Measurements from ENCODE around the gene CEP135.

The CEP135 gene

GRCh38 chr4:56051029-56051709, 102.4 kb downstream of the CEP135 start:
- no peak for DNase-seq (ENCODE audit: low read depth)
- no peak overlapping the region for H3K4me3 ChIP-seq (ENCODE audit: low read depth, low read length)
- TF ChIP-seq, protein P1, sequence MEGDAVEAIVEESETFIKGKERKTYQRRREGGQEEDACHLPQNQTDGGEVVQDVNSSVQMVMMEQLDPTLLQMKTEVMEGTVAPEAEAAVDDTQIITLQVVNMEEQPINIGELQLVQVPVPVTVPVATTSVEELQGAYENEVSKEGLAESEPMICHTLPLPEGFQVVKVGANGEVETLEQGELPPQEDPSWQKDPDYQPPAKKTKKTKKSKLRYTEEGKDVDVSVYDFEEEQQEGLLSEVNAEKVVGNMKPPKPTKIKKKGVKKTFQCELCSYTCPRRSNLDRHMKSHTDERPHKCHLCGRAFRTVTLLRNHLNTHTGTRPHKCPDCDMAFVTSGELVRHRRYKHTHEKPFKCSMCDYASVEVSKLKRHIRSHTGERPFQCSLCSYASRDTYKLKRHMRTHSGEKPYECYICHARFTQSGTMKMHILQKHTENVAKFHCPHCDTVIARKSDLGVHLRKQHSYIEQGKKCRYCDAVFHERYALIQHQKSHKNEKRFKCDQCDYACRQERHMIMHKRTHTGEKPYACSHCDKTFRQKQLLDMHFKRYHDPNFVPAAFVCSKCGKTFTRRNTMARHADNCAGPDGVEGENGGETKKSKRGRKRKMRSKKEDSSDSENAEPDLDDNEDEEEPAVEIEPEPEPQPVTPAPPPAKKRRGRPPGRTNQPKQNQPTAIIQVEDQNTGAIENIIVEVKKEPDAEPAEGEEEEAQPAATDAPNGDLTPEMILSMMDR (IDR thresholded peaks at IDR 0.05; ENCODE audit: low read depth, low read length, missing control alignments): no peak

- H3K4me3 ChIP-seq (ENCODE audit: low read depth, low read length): no peak overlapping the region
- DNase-seq (ENCODE audit: low read depth): no peak
- TF ChIP-seq, protein P1 (IDR thresholded peaks at IDR 0.05; ENCODE audit: low read depth, low read length, missing control alignments): no peak
These were observed 102.9 kb downstream of the CEP135 start for GRCh38 chr4:56051710-56052075.

GRCh38 chr4:56052481-56052880, 103.7 kb downstream of the CEP135 start:
- DNase-seq (ENCODE audit: low read depth): no peak
- TF ChIP-seq, protein P1 (IDR thresholded peaks at IDR 0.05; ENCODE audit: low read depth, low read length, missing control alignments): no peak
- H3K4me3 ChIP-seq (ENCODE audit: low read depth, low read length): no peak overlapping the region

DNA sequence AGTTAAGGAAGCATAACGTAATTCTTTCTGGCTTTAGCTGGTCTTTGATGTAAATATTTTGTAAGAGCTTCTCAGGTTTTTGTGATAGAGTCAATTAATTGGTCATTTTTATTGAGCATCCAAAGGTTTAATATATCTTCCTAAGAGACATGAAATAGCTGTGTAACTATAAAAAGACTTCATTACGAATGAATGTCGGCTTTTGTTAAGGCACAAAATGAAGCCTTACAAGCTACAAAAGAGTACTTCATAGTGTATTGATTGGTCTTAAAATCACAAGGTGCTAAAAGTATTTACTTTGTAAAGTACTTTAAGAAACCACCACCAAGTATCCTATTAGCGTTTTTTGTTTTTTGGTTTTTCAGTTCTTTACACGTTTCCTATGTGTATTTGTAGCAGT, 104.2 kb downstream of the CEP135 start:
- TF ChIP-seq, protein P1 (IDR thresholded peaks at IDR 0.05; ENCODE audit: low read depth, low read length, missing control alignments): no peak
- DNase-seq (ENCODE audit: low read depth): no peak

GRCh38 chr4:56055027-56055977, 106.6 kb downstream of the CEP135 start:
- no peak for DNase-seq (ENCODE audit: low read depth)
- H3K4me3 ChIP-seq (ENCODE audit: low read depth, low read length): no peak overlapping the region
- TF ChIP-seq, protein P1 (IDR thresholded peaks at IDR 0.05; ENCODE audit: low read depth, low read length, missing control alignments): no peak

More for the DNA sequence above, 104.2 kb downstream of the CEP135 start:
- no peak overlapping the region for H3K4me3 ChIP-seq (ENCODE audit: low read depth, low read length)

DNA sequence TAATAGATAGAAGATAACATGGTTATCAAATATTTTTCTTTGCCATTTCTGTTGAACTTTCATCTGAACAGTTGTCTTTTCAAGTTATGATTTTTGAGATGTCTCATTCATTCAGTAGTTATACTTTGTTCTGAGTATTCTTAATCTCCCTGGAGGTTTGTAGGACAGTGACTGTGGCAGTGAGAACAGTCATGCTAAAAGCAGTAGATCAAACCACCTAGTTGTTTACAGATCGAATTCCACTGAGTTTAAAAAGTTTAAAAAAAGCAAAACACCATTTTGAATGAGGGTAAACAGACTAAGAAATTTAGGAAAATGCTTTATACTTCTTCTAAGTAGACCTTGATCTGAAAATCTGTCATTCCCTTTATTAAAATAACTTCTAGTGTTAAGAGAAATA, 107.2 kb downstream of the CEP135 start:
- H3K4me3 ChIP-seq (ENCODE audit: low read depth, low read length): no peak overlapping the region
- TF ChIP-seq, protein P1 (IDR thresholded peaks at IDR 0.05; ENCODE audit: low read depth, low read length, missing control alignments): no peak
- DNase-seq (ENCODE audit: low read depth): no peak

All from GM12864 (cell line).